ENCODE measurements around the gene KLF16.

Gene KLF16

GRCh38 chr19:1871140-1871597 lies 7.8 kb upstream of the KLF16 start:
- DNase-seq (ENCODE audit: low read depth) = no peak
- TF ChIP-seq CTCF (IDR thresholded peaks at IDR 0.05; ENCODE audit: low read depth, low read length, missing control alignments) = no peak
- H3K4me3 ChIP-seq (ENCODE audit: low read depth, low read length) = no peak overlapping the region

- TF ChIP-seq CTCF (IDR thresholded peaks at IDR 0.05; ENCODE audit: low read depth, low read length, missing control alignments) = no peak
- no peak overlapping the region for H3K4me3 ChIP-seq (ENCODE audit: low read depth, low read length)
- no peak for DNase-seq (ENCODE audit: low read depth)
Measured at GRCh38 chr19:1868971-1869370, 5.6 kb upstream of the KLF16 start.

- no peak for TF ChIP-seq CTCF (IDR thresholded peaks at IDR 0.05; ENCODE audit: low read depth, low read length, missing control alignments)
- no peak for DNase-seq (ENCODE audit: low read depth)
- H3K4me3 ChIP-seq (ENCODE audit: low read depth, low read length) = no peak overlapping the region
Measured at GRCh38 chr19:1867349-1867724, 4.0 kb upstream of the KLF16 start.

- no peak overlapping the region for H3K4me3 ChIP-seq (ENCODE audit: low read depth, low read length)
- no peak for DNase-seq (ENCODE audit: low read depth)
- no peak for TF ChIP-seq CTCF (IDR thresholded peaks at IDR 0.05; ENCODE audit: low read depth, low read length, missing control alignments)
Measured at GRCh38 chr19:1866693-1867348, 3.4 kb upstream of the KLF16 start.

GRCh38 chr19:1865172-1866010 lies 2.0 kb upstream of the KLF16 start:
- no peak for DNase-seq (ENCODE audit: low read depth)
- H3K4me3 ChIP-seq (ENCODE audit: low read depth, low read length) = peak overlapping the region; percentile 66
- TF ChIP-seq CTCF (IDR thresholded peaks at IDR 0.05; ENCODE audit: low read depth, low read length, missing control alignments) = no peak

GRCh38 chr19:1864480-1865171 lies 1.2 kb upstream of the KLF16 start:
- peak; percentile 80 for TF ChIP-seq CTCF (IDR thresholded peaks at IDR 0.05; ENCODE audit: low read depth, low read length, missing control alignments)
- peak overlapping the region; percentile 66 for H3K4me3 ChIP-seq (ENCODE audit: low read depth, low read length)
- DNase-seq (ENCODE audit: low read depth) = no peak
